Measurements from ENCODE around the gene ADCY5. TPM values are rescaled to one million over a fixed set of nuclear protein-coding genes. Genes with fewer than 3 reads are reported as not detected.

Gene ADCY5
- total and polyA plus RNA-seq, 10 donors: 1.7 to 20.6 (median 11.7) TPM

GRCh38 chr3:123361071-123361470, 87.8 kb downstream of the ADCY5 start:
- intact Hi-C loops (cut with DNase I; ENCODE audit: low total_unique reads): no loop called here
- H3K9me3 ChIP-seq: no peaks in the 10 kb centered on the region
- H3K4me3 ChIP-seq: no peak overlapping the region
- no peaks in the 10 kb centered on the region for H3K4me1 ChIP-seq
- no peak for DNase-seq
- WGBS, 5 donors: 69 to 83% (median 70%) methylated on average over 4 of the region's 4 CpGs
- H3K27me3 ChIP-seq (replicated peaks in 1 of 7): peaks cover 0 to 5% (median 0%) of the 10 kb centered on the region in 7 donors
- TF ChIP-seq POLR2A (IDR thresholded peaks at IDR 0.05) (no peak), POLR2AphosphoS5 (IDR thresholded peaks at IDR 0.05) (no peak)
- H3K36me3 ChIP-seq: no peaks in the 10 kb centered on the region
- no peak overlapping the region for H3K27ac ChIP-seq

DNA sequence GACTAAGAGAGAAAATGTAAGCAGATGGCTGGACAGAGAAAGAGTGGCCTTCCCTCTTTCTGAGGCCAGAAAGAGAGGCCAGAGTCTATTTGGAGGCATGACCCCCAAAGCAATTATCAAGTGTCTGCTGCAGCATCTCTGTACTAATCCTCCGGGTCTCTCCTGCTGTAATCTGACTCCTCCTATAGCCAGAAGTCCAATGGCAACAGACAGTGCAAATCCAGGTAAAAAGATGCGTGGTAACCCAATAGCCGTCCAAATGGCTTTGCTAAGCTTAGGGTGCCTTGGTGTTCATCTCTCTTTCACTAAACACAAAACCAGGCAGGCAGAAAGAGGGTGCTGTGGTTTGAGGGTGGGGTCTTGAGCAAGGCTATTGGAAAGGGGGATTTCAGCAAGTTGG, 91.6 kb downstream of the ADCY5 start:
- Histone ChIP-seq H3K9me3 (peaks cover 0 to 7% (median 0%) of the 10 kb centered on the region in 8 donors), H3K27me3 (replicated peaks in 1 of 7) (peaks cover 0 to 3% (median 0%) of the 10 kb centered on the region in 7 donors), H3K4me3 (no peak overlapping the region), H3K36me3 (no peaks in the 10 kb centered on the region), H3K4me1 (peaks cover 0 to 6% (median 0%) of the 10 kb centered on the region in 6 donors), H3K27ac (no peak overlapping the region)
- intact Hi-C loops (cut with DNase I; ENCODE audit: low total_unique reads): no loop called here
- peak; percentile 3 for DNase-seq
- 80 to 86% (median 85%) methylated on average over 3 of the region's 3 CpGs for WGBS, 5 donors
- TF ChIP-seq, protein P1, sequence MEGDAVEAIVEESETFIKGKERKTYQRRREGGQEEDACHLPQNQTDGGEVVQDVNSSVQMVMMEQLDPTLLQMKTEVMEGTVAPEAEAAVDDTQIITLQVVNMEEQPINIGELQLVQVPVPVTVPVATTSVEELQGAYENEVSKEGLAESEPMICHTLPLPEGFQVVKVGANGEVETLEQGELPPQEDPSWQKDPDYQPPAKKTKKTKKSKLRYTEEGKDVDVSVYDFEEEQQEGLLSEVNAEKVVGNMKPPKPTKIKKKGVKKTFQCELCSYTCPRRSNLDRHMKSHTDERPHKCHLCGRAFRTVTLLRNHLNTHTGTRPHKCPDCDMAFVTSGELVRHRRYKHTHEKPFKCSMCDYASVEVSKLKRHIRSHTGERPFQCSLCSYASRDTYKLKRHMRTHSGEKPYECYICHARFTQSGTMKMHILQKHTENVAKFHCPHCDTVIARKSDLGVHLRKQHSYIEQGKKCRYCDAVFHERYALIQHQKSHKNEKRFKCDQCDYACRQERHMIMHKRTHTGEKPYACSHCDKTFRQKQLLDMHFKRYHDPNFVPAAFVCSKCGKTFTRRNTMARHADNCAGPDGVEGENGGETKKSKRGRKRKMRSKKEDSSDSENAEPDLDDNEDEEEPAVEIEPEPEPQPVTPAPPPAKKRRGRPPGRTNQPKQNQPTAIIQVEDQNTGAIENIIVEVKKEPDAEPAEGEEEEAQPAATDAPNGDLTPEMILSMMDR (IDR thresholded peaks at IDR 0.05 in 8 of 11, conservative IDR thresholded peaks at IDR 0.05 in 3 of 11): no peak
- no peak for TF ChIP-seq POLR2A (IDR thresholded peaks at IDR 0.05)
- no peak for TF ChIP-seq POLR2AphosphoS5 (IDR thresholded peaks at IDR 0.05)

- Histone ChIP-seq H3K9me3 (peaks cover 0 to 7% (median 0%) of the 10 kb centered on the region in 8 donors), H3K27ac (no peak overlapping the region), H3K36me3 (no peaks in the 10 kb centered on the region), H3K4me1 (peaks cover 0 to 8% (median 0%) of the 10 kb centered on the region in 6 donors), H3K4me3 (no peak overlapping the region), H3K27me3 (replicated peaks in 1 of 7) (peaks cover 0 to 36% (median 5%) of the 10 kb centered on the region in 7 donors)
- 70 to 91% (median 75%) methylated on average over 3 of the region's 3 CpGs for WGBS, 5 donors
- TF ChIP-seq, protein P1 (IDR thresholded peaks at IDR 0.05 in 8 of 11, conservative IDR thresholded peaks at IDR 0.05 in 3 of 11): no peak
- TF ChIP-seq POLR2A (IDR thresholded peaks at IDR 0.05): no peak
- no peak for TF ChIP-seq POLR2AphosphoS5 (IDR thresholded peaks at IDR 0.05)
- no peak for DNase-seq
- intact Hi-C loops (cut with DNase I; ENCODE audit: low total_unique reads): no loop called here
Observed at GRCh38 chr3:123353850-123354233, 95.0 kb downstream of the ADCY5 start.

DNA sequence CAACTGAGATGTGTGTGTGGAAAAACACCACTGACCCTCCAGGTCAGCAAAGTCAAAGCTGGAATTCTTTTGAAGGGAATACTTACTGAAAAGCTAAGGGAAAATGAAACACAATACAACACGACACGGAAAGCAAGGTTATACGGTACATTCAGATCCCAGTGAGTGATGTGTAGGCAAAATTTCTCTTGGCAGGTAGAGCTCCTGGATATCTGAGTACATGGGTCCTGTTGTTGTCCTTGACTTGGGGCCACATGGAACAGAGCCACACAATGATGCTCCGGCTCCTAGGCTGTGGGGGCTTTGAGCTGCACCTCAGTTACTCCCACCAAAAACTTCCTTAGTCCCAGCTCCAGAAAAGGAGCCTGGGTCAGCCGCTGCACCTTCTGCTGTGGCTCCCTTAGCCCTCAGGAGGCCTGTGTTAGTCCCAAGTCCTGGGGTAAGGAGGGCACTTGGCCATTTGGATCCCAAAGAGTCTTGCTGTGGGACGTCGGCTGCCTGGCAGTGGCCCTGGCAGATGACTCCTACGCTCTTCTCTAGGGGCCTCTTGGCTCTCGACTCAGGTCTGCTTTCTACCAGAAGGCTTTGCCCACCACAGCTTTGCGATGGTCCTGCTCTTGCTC, 95.6 kb downstream of the ADCY5 start:
- H3K27ac ChIP-seq: no peak overlapping the region
- peaks cover 0 to 7% (median 0%) of the 10 kb centered on the region in 8 donors for H3K9me3 ChIP-seq
- H3K4me3 ChIP-seq: no peak overlapping the region
- intact Hi-C loops (cut with DNase I; ENCODE audit: low total_unique reads): no loop called here
- WGBS, 5 donors: 89 to 94% (median 91%) methylated on average over 10 of the region's 10 CpGs
- H3K27me3 ChIP-seq (replicated peaks in 1 of 7): peaks cover 0 to 41% (median 5%) of the 10 kb centered on the region in 7 donors
- TF ChIP-seq POLR2AphosphoS5 (IDR thresholded peaks at IDR 0.05): no peak
- TF ChIP-seq POLR2A (IDR thresholded peaks at IDR 0.05): no peak
- TF ChIP-seq, protein P1 (IDR thresholded peaks at IDR 0.05 in 8 of 11, conservative IDR thresholded peaks at IDR 0.05 in 3 of 11): no peak
- H3K4me1 ChIP-seq: peaks cover 0 to 8% (median 0%) of the 10 kb centered on the region in 6 donors
- peak; percentile 62 for DNase-seq
- H3K36me3 ChIP-seq: no peaks in the 10 kb centered on the region

Data from spleen (tissue), 11 donors.